ENCODE results near the gene THAP7.

GRCh38 chr22:21032037-21032867 is 30.3 kb upstream of the THAP7 start, which contains the start of gene SLC7A4:
- TF ChIP-seq ZNF274 (IDR thresholded peaks at IDR 0.05; ENCODE audit: low read depth, low read length) (no peak), SUZ12 (IDR thresholded peaks at IDR 0.05; ENCODE audit: extremely low read depth, insufficient read depth, insufficient read length) (no peak), YY1 (IDR thresholded peaks at IDR 0.05; ENCODE audit: insufficient read depth, insufficient read length) (no peak)
